Measurements from ENCODE around the gene AOPEP. TPM values are rescaled to one million over a fixed set of nuclear protein-coding genes. Genes with fewer than 3 reads are reported as not detected.

The AOPEP gene
- total and polyA plus RNA-seq, 9 of the 15 experiments (the other 6 are each of a cell fraction or from before 2014, with no cell fraction given), result 4.5 to 19.3 (median 13.5) TPM

DNA sequence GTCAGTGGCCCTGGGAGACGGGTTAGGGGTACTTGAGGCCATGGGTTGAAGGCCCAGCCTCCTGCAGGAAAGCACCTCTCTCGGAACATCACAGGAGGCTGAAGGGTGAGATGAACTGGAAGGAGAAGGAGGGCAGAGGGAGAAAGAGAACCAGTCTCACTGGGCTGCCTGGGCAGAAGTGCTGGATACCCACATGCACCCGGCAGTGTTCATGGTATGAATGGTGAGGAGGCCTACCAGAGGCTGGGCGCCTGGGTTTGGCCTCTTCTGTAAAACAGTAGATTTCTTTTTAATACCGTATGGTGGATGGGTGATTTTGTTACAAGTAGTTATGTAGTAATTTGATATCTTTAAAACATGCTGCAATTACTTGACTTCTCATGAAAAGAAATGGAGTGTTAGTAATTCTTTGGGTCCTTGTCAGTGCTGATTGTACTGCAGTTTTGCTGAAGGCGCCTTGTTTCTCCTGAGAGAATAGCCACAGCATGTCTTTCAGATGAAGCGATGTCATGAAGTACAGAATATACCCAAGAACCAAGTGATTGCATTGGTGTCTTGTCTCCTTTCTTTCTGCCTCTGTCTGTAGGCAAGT, 332.4 kb downstream of the AOPEP start (continued):
- TF ChIP-seq, protein P1, sequence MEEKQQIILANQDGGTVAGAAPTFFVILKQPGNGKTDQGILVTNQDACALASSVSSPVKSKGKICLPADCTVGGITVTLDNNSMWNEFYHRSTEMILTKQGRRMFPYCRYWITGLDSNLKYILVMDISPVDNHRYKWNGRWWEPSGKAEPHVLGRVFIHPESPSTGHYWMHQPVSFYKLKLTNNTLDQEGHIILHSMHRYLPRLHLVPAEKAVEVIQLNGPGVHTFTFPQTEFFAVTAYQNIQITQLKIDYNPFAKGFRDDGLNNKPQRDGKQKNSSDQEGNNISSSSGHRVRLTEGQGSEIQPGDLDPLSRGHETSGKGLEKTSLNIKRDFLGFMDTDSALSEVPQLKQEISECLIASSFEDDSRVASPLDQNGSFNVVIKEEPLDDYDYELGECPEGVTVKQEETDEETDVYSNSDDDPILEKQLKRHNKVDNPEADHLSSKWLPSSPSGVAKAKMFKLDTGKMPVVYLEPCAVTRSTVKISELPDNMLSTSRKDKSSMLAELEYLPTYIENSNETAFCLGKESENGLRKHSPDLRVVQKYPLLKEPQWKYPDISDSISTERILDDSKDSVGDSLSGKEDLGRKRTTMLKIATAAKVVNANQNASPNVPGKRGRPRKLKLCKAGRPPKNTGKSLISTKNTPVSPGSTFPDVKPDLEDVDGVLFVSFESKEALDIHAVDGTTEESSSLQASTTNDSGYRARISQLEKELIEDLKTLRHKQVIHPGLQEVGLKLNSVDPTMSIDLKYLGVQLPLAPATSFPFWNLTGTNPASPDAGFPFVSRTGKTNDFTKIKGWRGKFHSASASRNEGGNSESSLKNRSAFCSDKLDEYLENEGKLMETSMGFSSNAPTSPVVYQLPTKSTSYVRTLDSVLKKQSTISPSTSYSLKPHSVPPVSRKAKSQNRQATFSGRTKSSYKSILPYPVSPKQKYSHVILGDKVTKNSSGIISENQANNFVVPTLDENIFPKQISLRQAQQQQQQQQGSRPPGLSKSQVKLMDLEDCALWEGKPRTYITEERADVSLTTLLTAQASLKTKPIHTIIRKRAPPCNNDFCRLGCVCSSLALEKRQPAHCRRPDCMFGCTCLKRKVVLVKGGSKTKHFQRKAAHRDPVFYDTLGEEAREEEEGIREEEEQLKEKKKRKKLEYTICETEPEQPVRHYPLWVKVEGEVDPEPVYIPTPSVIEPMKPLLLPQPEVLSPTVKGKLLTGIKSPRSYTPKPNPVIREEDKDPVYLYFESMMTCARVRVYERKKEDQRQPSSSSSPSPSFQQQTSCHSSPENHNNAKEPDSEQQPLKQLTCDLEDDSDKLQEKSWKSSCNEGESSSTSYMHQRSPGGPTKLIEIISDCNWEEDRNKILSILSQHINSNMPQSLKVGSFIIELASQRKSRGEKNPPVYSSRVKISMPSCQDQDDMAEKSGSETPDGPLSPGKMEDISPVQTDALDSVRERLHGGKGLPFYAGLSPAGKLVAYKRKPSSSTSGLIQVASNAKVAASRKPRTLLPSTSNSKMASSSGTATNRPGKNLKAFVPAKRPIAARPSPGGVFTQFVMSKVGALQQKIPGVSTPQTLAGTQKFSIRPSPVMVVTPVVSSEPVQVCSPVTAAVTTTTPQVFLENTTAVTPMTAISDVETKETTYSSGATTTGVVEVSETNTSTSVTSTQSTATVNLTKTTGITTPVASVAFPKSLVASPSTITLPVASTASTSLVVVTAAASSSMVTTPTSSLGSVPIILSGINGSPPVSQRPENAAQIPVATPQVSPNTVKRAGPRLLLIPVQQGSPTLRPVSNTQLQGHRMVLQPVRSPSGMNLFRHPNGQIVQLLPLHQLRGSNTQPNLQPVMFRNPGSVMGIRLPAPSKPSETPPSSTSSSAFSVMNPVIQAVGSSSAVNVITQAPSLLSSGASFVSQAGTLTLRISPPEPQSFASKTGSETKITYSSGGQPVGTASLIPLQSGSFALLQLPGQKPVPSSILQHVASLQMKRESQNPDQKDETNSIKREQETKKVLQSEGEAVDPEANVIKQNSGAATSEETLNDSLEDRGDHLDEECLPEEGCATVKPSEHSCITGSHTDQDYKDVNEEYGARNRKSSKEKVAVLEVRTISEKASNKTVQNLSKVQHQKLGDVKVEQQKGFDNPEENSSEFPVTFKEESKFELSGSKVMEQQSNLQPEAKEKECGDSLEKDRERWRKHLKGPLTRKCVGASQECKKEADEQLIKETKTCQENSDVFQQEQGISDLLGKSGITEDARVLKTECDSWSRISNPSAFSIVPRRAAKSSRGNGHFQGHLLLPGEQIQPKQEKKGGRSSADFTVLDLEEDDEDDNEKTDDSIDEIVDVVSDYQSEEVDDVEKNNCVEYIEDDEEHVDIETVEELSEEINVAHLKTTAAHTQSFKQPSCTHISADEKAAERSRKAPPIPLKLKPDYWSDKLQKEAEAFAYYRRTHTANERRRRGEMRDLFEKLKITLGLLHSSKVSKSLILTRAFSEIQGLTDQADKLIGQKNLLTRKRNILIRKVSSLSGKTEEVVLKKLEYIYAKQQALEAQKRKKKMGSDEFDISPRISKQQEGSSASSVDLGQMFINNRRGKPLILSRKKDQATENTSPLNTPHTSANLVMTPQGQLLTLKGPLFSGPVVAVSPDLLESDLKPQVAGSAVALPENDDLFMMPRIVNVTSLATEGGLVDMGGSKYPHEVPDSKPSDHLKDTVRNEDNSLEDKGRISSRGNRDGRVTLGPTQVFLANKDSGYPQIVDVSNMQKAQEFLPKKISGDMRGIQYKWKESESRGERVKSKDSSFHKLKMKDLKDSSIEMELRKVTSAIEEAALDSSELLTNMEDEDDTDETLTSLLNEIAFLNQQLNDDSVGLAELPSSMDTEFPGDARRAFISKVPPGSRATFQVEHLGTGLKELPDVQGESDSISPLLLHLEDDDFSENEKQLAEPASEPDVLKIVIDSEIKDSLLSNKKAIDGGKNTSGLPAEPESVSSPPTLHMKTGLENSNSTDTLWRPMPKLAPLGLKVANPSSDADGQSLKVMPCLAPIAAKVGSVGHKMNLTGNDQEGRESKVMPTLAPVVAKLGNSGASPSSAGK (IDR thresholded peaks at IDR 0.05), result no peak
- TF ChIP-seq TCF7L2 (IDR thresholded peaks at IDR 0.05; ENCODE audit: low read depth, low read length), result no peak

All from K562 (cell line).